ENCODE results near the gene PLXNA4.

Gene PLXNA4

GRCh38 chr7:132187869-132188789, 388.1 kb downstream of the PLXNA4 start:
- Histone ChIP-seq H4K91ac (ENCODE audit: low read depth, low read length) (no peak overlapping the region), H3K9me3 (ENCODE audit: insufficient read depth, low read depth, low read length) (peaks cover 18% of the 10 kb centered on the region), H3K9ac (ENCODE audit: low read length) (no peak overlapping the region), H3K14ac (ENCODE audit: low read length) (no peak overlapping the region), H3K4me1 (ENCODE audit: control insufficient read depth in 1 of 2, insufficient read depth in 2 of 2, low read length in 2 of 2) (no peaks in the 10 kb centered on the region), H3K18ac (ENCODE audit: low read length) (no peak overlapping the region), H3K79me1 (ENCODE audit: low read length) (no peaks in the 10 kb centered on the region), H3K4me3 (ENCODE audit: low read depth, low read length) (peak overlapping the region; percentile 5), H4K8ac (ENCODE audit: low read depth, low read length) (no peak overlapping the region), H2BK5ac (ENCODE audit: low read depth, low read length, poor library complexity) (no peak overlapping the region), H2BK12ac (ENCODE audit: low read length) (no peak overlapping the region), H3K79me2 (ENCODE audit: control insufficient read depth, insufficient read depth, low read length, poor library complexity) (no peaks in the 10 kb centered on the region), H2AK5ac (ENCODE audit: low read length) (no peak overlapping the region), H3K36me3 (ENCODE audit: control insufficient read depth in 1 of 2, insufficient read depth in 2 of 2, low read length in 2 of 2) (no peaks in the 10 kb centered on the region), H3K4me2 (ENCODE audit: low read length) (no peak overlapping the region), H3K27me3 (ENCODE audit: insufficient read depth, low read length) (peaks cover 3% of the 10 kb centered on the region), H3K4ac (ENCODE audit: low read depth, low read length) (no peak overlapping the region), H4K12ac (ENCODE audit: low read depth, low read length) (no peak overlapping the region), H3K23ac (ENCODE audit: low read length) (no peak overlapping the region), H2AFZ (ENCODE audit: insufficient read depth, low read length, poor library complexity) (no peak overlapping the region), H2BK120ac (ENCODE audit: insufficient read depth, low read length, poor library complexity) (no peak overlapping the region), H3K27ac (ENCODE audit: low read depth, low read length) (no peak overlapping the region)
- WGBS (ENCODE audit: extremely low coverage, insufficient coverage, insufficient read length) = no CpG with 5 or more reads among the region's 4 CpGs
- no peak for DNase-seq

GRCh38 chr7:132187391-132187790, 388.9 kb downstream of the PLXNA4 start:
- no peak overlapping the region for H3K27ac ChIP-seq (ENCODE audit: low read depth, low read length)
- no peak overlapping the region for H2BK120ac ChIP-seq (ENCODE audit: insufficient read depth, low read length, poor library complexity)
- no peak overlapping the region for H3K4me3 ChIP-seq (ENCODE audit: low read depth, low read length)
- H3K4me1 ChIP-seq (ENCODE audit: control insufficient read depth in 1 of 2, insufficient read depth in 2 of 2, low read length in 2 of 2) = no peaks in the 10 kb centered on the region
- no CpG with 5 or more reads among the region's 6 CpGs for WGBS (ENCODE audit: extremely low coverage, insufficient coverage, insufficient read length)
- no peak overlapping the region for H4K8ac ChIP-seq (ENCODE audit: low read depth, low read length)
- H4K91ac ChIP-seq (ENCODE audit: low read depth, low read length) = no peak overlapping the region
- no peak overlapping the region for H3K14ac ChIP-seq (ENCODE audit: low read length)
- no peak overlapping the region for H2BK5ac ChIP-seq (ENCODE audit: low read depth, low read length, poor library complexity)
- H2BK12ac ChIP-seq (ENCODE audit: low read length) = no peak overlapping the region
- H3K79me2 ChIP-seq (ENCODE audit: control insufficient read depth, insufficient read depth, low read length, poor library complexity) = no peaks in the 10 kb centered on the region
- no peak overlapping the region for H3K4me2 ChIP-seq (ENCODE audit: low read length)
- no peak overlapping the region for H3K4ac ChIP-seq (ENCODE audit: low read depth, low read length)
- H3K9me3 ChIP-seq (ENCODE audit: insufficient read depth, low read depth, low read length) = peaks cover 18% of the 10 kb centered on the region
- H3K9ac ChIP-seq (ENCODE audit: low read length) = no peak overlapping the region
- no peak overlapping the region for H4K12ac ChIP-seq (ENCODE audit: low read depth, low read length)
- no peak for DNase-seq
- no peak overlapping the region for H3K18ac ChIP-seq (ENCODE audit: low read length)
- H2AK5ac ChIP-seq (ENCODE audit: low read length) = no peak overlapping the region
- no peaks in the 10 kb centered on the region for H3K79me1 ChIP-seq (ENCODE audit: low read length)
- H3K36me3 ChIP-seq (ENCODE audit: control insufficient read depth in 1 of 2, insufficient read depth in 2 of 2, low read length in 2 of 2) = no peaks in the 10 kb centered on the region
- no peak overlapping the region for H3K23ac ChIP-seq (ENCODE audit: low read length)
- H3K27me3 ChIP-seq (ENCODE audit: insufficient read depth, low read length) = peaks cover 3% of the 10 kb centered on the region
- no peak overlapping the region for H2AFZ ChIP-seq (ENCODE audit: insufficient read depth, low read length, poor library complexity)

GRCh38 chr7:132185150-132185549, 391.1 kb downstream of the PLXNA4 start:
- H3K4me3 ChIP-seq (ENCODE audit: low read depth, low read length) = no peak overlapping the region
- no peak overlapping the region for H4K8ac ChIP-seq (ENCODE audit: low read depth, low read length)
- H2BK12ac ChIP-seq (ENCODE audit: low read length) = no peak overlapping the region
- H3K23ac ChIP-seq (ENCODE audit: low read length) = no peak overlapping the region
- H3K79me2 ChIP-seq (ENCODE audit: control insufficient read depth, insufficient read depth, low read length, poor library complexity) = no peaks in the 10 kb centered on the region
- no peak overlapping the region for H3K18ac ChIP-seq (ENCODE audit: low read length)
- H3K4ac ChIP-seq (ENCODE audit: low read depth, low read length) = no peak overlapping the region
- no peak overlapping the region for H2AFZ ChIP-seq (ENCODE audit: insufficient read depth, low read length, poor library complexity)
- peaks cover 18% of the 10 kb centered on the region for H3K9me3 ChIP-seq (ENCODE audit: insufficient read depth, low read depth, low read length)
- no peak overlapping the region for H4K91ac ChIP-seq (ENCODE audit: low read depth, low read length)
- H3K36me3 ChIP-seq (ENCODE audit: control insufficient read depth in 1 of 2, insufficient read depth in 2 of 2, low read length in 2 of 2) = no peaks in the 10 kb centered on the region
- H3K27ac ChIP-seq (ENCODE audit: low read depth, low read length) = no peak overlapping the region
- no peak overlapping the region for H2BK120ac ChIP-seq (ENCODE audit: insufficient read depth, low read length, poor library complexity)
- H3K27me3 ChIP-seq (ENCODE audit: insufficient read depth, low read length) = peaks cover 3% of the 10 kb centered on the region
- no peak overlapping the region for H2BK5ac ChIP-seq (ENCODE audit: low read depth, low read length, poor library complexity)
- no peaks in the 10 kb centered on the region for H3K4me1 ChIP-seq (ENCODE audit: control insufficient read depth in 1 of 2, insufficient read depth in 2 of 2, low read length in 2 of 2)
- no peak overlapping the region for H4K12ac ChIP-seq (ENCODE audit: low read depth, low read length)
- no CpG with 5 or more reads among the region's 7 CpGs for WGBS (ENCODE audit: extremely low coverage, insufficient coverage, insufficient read length)
- no peak overlapping the region for H2AK5ac ChIP-seq (ENCODE audit: low read length)
- no peak overlapping the region for H3K4me2 ChIP-seq (ENCODE audit: low read length)
- H3K79me1 ChIP-seq (ENCODE audit: low read length) = no peaks in the 10 kb centered on the region
- H3K14ac ChIP-seq (ENCODE audit: low read length) = no peak overlapping the region
- no peak for DNase-seq
- H3K9ac ChIP-seq (ENCODE audit: low read length) = no peak overlapping the region

GRCh38 chr7:132183781-132184380, 392.4 kb downstream of the PLXNA4 start:
- no peak overlapping the region for H2AK5ac ChIP-seq (ENCODE audit: low read length)
- H4K91ac ChIP-seq (ENCODE audit: low read depth, low read length) = no peak overlapping the region
- H2BK120ac ChIP-seq (ENCODE audit: insufficient read depth, low read length, poor library complexity) = no peak overlapping the region
- H2BK12ac ChIP-seq (ENCODE audit: low read length) = no peak overlapping the region
- no CpG with 5 or more reads among the region's 8 CpGs for WGBS (ENCODE audit: extremely low coverage, insufficient coverage, insufficient read length)
- no peak overlapping the region for H3K9ac ChIP-seq (ENCODE audit: low read length)
- DNase-seq = no peak
- no peak overlapping the region for H2BK5ac ChIP-seq (ENCODE audit: low read depth, low read length, poor library complexity)
- H3K4me3 ChIP-seq (ENCODE audit: low read depth, low read length) = no peak overlapping the region
- no peak overlapping the region for H3K18ac ChIP-seq (ENCODE audit: low read length)
- no peaks in the 10 kb centered on the region for H3K36me3 ChIP-seq (ENCODE audit: control insufficient read depth in 1 of 2, insufficient read depth in 2 of 2, low read length in 2 of 2)
- no peak overlapping the region for H3K23ac ChIP-seq (ENCODE audit: low read length)
- H3K79me1 ChIP-seq (ENCODE audit: low read length) = no peaks in the 10 kb centered on the region
- H3K4me1 ChIP-seq (ENCODE audit: control insufficient read depth in 1 of 2, insufficient read depth in 2 of 2, low read length in 2 of 2) = no peaks in the 10 kb centered on the region
- H2AFZ ChIP-seq (ENCODE audit: insufficient read depth, low read length, poor library complexity) = no peak overlapping the region
- H3K79me2 ChIP-seq (ENCODE audit: control insufficient read depth, insufficient read depth, low read length, poor library complexity) = no peaks in the 10 kb centered on the region
- peaks cover 18% of the 10 kb centered on the region for H3K9me3 ChIP-seq (ENCODE audit: insufficient read depth, low read depth, low read length)
- H3K4ac ChIP-seq (ENCODE audit: low read depth, low read length) = no peak overlapping the region
- no peak overlapping the region for H3K27ac ChIP-seq (ENCODE audit: low read depth, low read length)
- H3K4me2 ChIP-seq (ENCODE audit: low read length) = no peak overlapping the region
- no peak overlapping the region for H4K12ac ChIP-seq (ENCODE audit: low read depth, low read length)
- no peak overlapping the region for H3K14ac ChIP-seq (ENCODE audit: low read length)
- H3K27me3 ChIP-seq (ENCODE audit: insufficient read depth, low read length) = peaks cover 3% of the 10 kb centered on the region
- no peak overlapping the region for H4K8ac ChIP-seq (ENCODE audit: low read depth, low read length)

Data from trophoblast cell (in vitro differentiated cells and primary cell).